ENCODE measurements around the gene KIAA1586. TPM values are rescaled to one million over a fixed set of nuclear protein-coding genes. Genes with fewer than 3 reads are reported as not detected.

The KIAA1586 gene
- polyA plus RNA-seq, 1 donor (not counting 4 experiments of a cell fraction or from before 2014, with no cell fraction given) = 8.2 TPM

- TF ChIP-seq EZH2 (IDR thresholded peaks at IDR 0.05; ENCODE audit: low read length) (no peak), CTCF (optimal IDR thresholded peaks at IDR 0.05 in 1 of 3, IDR thresholded peaks at IDR 0.05 in 1 of 3, conservative IDR thresholded peaks at IDR 0.05 in 1 of 3; ENCODE audit: extremely low read depth in 1 of 3, insufficient read depth in 2 of 3, low read length in 3 of 3) (no peak)
- dilution Hi-C loops (cut with MboI; ENCODE audit: extremely low pct_ligation_motif_present, low sequenced_read_pairs) = no loop called here
- H3K4me2 ChIP-seq (ENCODE audit: control insufficient read depth, extremely low read depth, insufficient read depth, low read depth, low read length) = no peak overlapping the region
These were observed 17.3 kb upstream of the KIAA1586 start for GRCh38 chr6:57029213-57029612.

DNA sequence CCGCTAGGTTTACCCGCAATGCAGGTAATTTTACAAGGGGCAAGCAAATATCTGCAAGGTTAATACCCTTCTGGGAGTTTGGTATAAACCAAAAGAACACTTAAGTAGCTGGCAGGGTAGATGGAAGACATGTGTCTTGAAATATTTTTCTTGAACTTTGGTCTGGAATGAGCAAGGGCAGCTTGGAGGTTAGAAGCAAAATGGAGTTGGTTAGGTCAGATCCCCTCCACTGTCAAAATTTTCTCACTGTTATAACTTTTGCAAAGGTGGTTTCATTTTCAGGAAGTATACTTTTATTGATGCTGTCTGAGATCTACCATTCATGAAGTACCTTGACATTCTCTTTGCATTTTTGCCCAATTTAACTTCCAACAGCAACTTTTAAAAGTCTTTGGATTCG, 13.3 kb upstream of the KIAA1586 start:
- Histone ChIP-seq H3K27me3 (ENCODE audit: control insufficient read depth, extremely low read depth, insufficient read depth, low read length) (no peaks in the 10 kb centered on the region), H3K4me3 (ENCODE audit: control insufficient read depth in 2 of 3, extremely low read depth in 1 of 3, insufficient read depth in 2 of 3, low read depth in 1 of 3, low read length in 3 of 3) (no peak overlapping the region), H3K9ac (ENCODE audit: control insufficient read depth, extremely low read depth, insufficient read depth, low read length) (no peak overlapping the region), H3K4me2 (ENCODE audit: control insufficient read depth, extremely low read depth, insufficient read depth, low read depth, low read length) (no peak overlapping the region), H3K27ac (ENCODE audit: control insufficient read depth, insufficient read depth, low read length) (no peak overlapping the region), H2AFZ (ENCODE audit: control insufficient read depth, low read length) (no peak overlapping the region), H3K9me1 (ENCODE audit: control insufficient read depth, extremely low read depth, insufficient read depth, low read length) (no peaks in the 10 kb centered on the region), H3K36me3 (ENCODE audit: control insufficient read depth in 2 of 2, extremely low read depth in 1 of 2, insufficient read depth in 2 of 2, low read length in 2 of 2) (no peaks in the 10 kb centered on the region), H3K79me2 (ENCODE audit: control insufficient read depth, insufficient read depth, low read length) (no peaks in the 10 kb centered on the region), H3K9me3 (ENCODE audit: control insufficient read depth, low read depth, low read length) (no peaks in the 10 kb centered on the region), H3K4me1 (ENCODE audit: control insufficient read depth, extremely low read depth, insufficient read depth, low read length) (peaks cover 6% of the 10 kb centered on the region), H4K20me1 (ENCODE audit: control insufficient read depth, extremely low read depth, insufficient read depth, low read length) (no peaks in the 10 kb centered on the region)
- dilution Hi-C loops (cut with MboI; ENCODE audit: extremely low pct_ligation_motif_present, low sequenced_read_pairs) = no loop called here
- no peak for FAIRE-seq
- DNase-seq (ENCODE audit: low read depth, low spot score) = no peak
- TF ChIP-seq CTCF (optimal IDR thresholded peaks at IDR 0.05 in 1 of 3, IDR thresholded peaks at IDR 0.05 in 1 of 3, conservative IDR thresholded peaks at IDR 0.05 in 1 of 3; ENCODE audit: extremely low read depth in 1 of 3, insufficient read depth in 2 of 3, low read length in 3 of 3) = no peak
- no peak for TF ChIP-seq EZH2 (IDR thresholded peaks at IDR 0.05; ENCODE audit: low read length)

More at GRCh38 chr6:57029213-57029612, 17.3 kb upstream of the KIAA1586 start:
- Histone ChIP-seq H3K4me1 (ENCODE audit: control insufficient read depth, extremely low read depth, insufficient read depth, low read length) (peaks cover 6% of the 10 kb centered on the region), H3K27ac (ENCODE audit: control insufficient read depth, insufficient read depth, low read length) (no peak overlapping the region), H3K9ac (ENCODE audit: control insufficient read depth, extremely low read depth, insufficient read depth, low read length) (no peak overlapping the region), H3K27me3 (ENCODE audit: control insufficient read depth, extremely low read depth, insufficient read depth, low read length) (no peaks in the 10 kb centered on the region), H3K9me3 (ENCODE audit: control insufficient read depth, low read depth, low read length) (peaks cover 2% of the 10 kb centered on the region), H2AFZ (ENCODE audit: control insufficient read depth, low read length) (peak overlapping the region; percentile 75), H4K20me1 (ENCODE audit: control insufficient read depth, extremely low read depth, insufficient read depth, low read length) (no peaks in the 10 kb centered on the region), H3K9me1 (ENCODE audit: control insufficient read depth, extremely low read depth, insufficient read depth, low read length) (no peaks in the 10 kb centered on the region), H3K79me2 (ENCODE audit: control insufficient read depth, insufficient read depth, low read length) (no peaks in the 10 kb centered on the region), H3K4me3 (ENCODE audit: control insufficient read depth in 2 of 3, extremely low read depth in 1 of 3, insufficient read depth in 2 of 3, low read depth in 1 of 3, low read length in 3 of 3) (no peak overlapping the region), H3K36me3 (ENCODE audit: control insufficient read depth in 2 of 2, extremely low read depth in 1 of 2, insufficient read depth in 2 of 2, low read length in 2 of 2) (no peaks in the 10 kb centered on the region)
- no peak for DNase-seq (ENCODE audit: low read depth, low spot score)
- peak; percentile 64 for FAIRE-seq
